ENCODE measurements around the gene RUBCN. TPM values are rescaled to one million over a fixed set of nuclear protein-coding genes. Genes with fewer than 3 reads are reported as not detected.

The RUBCN gene
- total and polyA plus RNA-seq, 9 donors, result 9.5 to 36.2 (median 27.4) TPM

DNA sequence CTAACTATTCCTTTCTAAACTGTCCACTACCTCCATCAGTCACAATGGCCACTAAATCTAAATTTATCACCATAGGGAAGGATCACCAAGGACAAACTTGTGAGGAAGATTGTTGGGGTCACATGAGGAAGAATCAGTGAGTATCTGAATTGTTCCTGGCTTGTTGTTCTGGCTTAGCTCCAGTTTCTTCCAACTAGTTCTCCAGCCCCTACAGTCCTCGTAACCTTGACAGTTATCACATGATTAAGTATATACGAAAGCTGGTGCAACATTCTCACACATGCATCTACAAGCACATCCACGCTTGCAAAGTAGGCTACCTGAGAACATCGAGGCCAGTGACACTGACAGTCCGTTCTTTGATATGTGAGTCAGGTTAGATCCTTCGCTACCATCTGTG is 46.0 kb downstream of the RUBCN start:
- Histone ChIP-seq H3K36me3 (no peaks in the 10 kb centered on the region), H3K4me3 (no peak overlapping the region), H3K4me1 (ENCODE audit: insufficient read depth) (no peaks in the 10 kb centered on the region), H3K27me3 (no peaks in the 10 kb centered on the region), H3K9me3 (no peaks in the 10 kb centered on the region), H3K27ac (no peak overlapping the region)
- 70 to 76% (median 75%) methylated on average over 6 of the region's 6 CpGs for WGBS, 3 donors
- no peak for DNase-seq
- TF ChIP-seq, protein P1, sequence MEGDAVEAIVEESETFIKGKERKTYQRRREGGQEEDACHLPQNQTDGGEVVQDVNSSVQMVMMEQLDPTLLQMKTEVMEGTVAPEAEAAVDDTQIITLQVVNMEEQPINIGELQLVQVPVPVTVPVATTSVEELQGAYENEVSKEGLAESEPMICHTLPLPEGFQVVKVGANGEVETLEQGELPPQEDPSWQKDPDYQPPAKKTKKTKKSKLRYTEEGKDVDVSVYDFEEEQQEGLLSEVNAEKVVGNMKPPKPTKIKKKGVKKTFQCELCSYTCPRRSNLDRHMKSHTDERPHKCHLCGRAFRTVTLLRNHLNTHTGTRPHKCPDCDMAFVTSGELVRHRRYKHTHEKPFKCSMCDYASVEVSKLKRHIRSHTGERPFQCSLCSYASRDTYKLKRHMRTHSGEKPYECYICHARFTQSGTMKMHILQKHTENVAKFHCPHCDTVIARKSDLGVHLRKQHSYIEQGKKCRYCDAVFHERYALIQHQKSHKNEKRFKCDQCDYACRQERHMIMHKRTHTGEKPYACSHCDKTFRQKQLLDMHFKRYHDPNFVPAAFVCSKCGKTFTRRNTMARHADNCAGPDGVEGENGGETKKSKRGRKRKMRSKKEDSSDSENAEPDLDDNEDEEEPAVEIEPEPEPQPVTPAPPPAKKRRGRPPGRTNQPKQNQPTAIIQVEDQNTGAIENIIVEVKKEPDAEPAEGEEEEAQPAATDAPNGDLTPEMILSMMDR (IDR thresholded peaks at IDR 0.05), result no peak
- no peak for TF ChIP-seq POLR2A (IDR thresholded peaks at IDR 0.05)
- no peak for TF ChIP-seq EP300 (IDR thresholded peaks at IDR 0.05)
- intact Hi-C loops (cut with DNase I), result no loop called here

DNA sequence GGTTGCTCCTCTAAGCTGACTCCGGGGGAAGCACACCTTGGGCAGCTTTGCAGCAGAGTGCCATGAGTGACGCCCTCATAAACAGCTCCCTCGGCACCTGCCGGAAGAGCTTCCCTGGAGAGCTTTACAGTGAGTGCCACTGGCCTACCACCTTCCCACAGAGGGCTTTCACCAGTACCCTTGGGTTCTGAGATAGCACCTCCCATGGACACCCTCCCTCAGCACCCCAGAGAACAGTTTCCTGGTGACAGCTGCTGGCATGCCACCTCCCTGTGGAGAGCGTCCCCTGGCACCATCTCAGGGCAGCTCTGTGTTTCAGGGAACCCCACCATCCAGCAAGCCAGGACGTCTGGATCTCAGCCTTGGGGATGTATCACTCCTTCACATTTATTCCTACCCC is 49.1 kb downstream of the RUBCN start:
- TF ChIP-seq EP300 (IDR thresholded peaks at IDR 0.05) (no peak), POLR2A (IDR thresholded peaks at IDR 0.05) (no peak)
- TF ChIP-seq, protein P1 (IDR thresholded peaks at IDR 0.05), result no peak
- Histone ChIP-seq H3K4me1 (ENCODE audit: insufficient read depth) (no peaks in the 10 kb centered on the region), H3K27me3 (no peaks in the 10 kb centered on the region), H3K27ac (no peak overlapping the region), H3K36me3 (no peaks in the 10 kb centered on the region), H3K9me3 (no peaks in the 10 kb centered on the region), H3K4me3 (no peak overlapping the region)
- intact Hi-C loops (cut with DNase I), result no loop called here
- WGBS, 3 donors, result 84 to 91% (median 88%) methylated on average over 6 of the region's 6 CpGs
- no peak for DNase-seq

DNA sequence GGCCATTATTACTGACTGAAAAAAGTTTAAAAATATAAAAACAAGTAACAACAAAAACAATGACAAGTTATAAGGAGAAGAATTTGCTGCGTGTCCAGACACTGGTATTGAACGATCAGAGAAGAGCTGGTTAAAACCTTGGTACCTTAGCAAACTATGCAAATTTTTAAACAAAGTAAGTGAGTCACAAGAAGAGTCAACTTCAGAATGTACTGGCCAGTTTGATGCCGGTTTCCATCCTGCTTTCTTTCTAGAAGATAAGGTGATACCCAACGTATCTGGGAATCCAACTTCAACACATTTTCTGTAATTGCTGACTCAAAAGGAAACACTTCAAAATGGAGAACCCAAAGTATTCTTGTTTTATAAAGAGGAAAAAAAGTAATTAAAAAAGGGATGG is 49.8 kb downstream of the RUBCN start:
- no peak for DNase-seq
- H3K4me1 ChIP-seq (ENCODE audit: insufficient read depth), result no peaks in the 10 kb centered on the region
- TF ChIP-seq POLR2A (IDR thresholded peaks at IDR 0.05) (no peak), EP300 (IDR thresholded peaks at IDR 0.05) (no peak)
- TF ChIP-seq, protein P1 (IDR thresholded peaks at IDR 0.05), result no peak
- 63 to 68% (median 68%) methylated on average over 4 of the region's 4 CpGs for WGBS, 3 donors
- no peak overlapping the region for H3K4me3 ChIP-seq
- no peak overlapping the region for H3K27ac ChIP-seq
- H3K9me3 ChIP-seq, result no peaks in the 10 kb centered on the region
- intact Hi-C loops (cut with DNase I), result no loop called here
- no peaks in the 10 kb centered on the region for H3K36me3 ChIP-seq
- no peaks in the 10 kb centered on the region for H3K27me3 ChIP-seq

DNA sequence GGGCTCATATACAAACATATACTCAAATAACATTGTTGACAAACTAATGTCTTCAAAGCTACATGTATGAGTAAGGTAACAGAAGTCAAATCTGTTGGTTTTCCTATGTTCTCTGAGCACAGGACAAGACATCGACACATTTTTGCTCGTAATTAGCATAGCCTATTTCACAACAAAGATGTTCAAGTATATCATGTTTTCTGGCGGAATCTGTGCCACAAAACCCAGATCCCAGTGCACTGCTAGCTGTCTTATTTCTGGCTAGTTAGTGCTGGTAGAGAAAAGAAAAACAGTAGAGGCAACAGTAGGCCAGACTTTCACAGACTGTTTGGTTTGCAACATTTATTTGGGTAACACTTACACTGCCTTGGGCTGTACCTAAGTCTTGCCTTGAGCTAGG is 51.2 kb downstream of the RUBCN start:
- Histone ChIP-seq H3K4me1 (ENCODE audit: insufficient read depth) (no peaks in the 10 kb centered on the region), H3K27ac (no peak overlapping the region), H3K9me3 (no peaks in the 10 kb centered on the region), H3K4me3 (no peak overlapping the region), H3K36me3 (no peaks in the 10 kb centered on the region), H3K27me3 (no peaks in the 10 kb centered on the region)
- TF ChIP-seq POLR2A (IDR thresholded peaks at IDR 0.05) (no peak), EP300 (IDR thresholded peaks at IDR 0.05) (no peak)
- TF ChIP-seq, protein P1 (IDR thresholded peaks at IDR 0.05), result no peak
- no peak for DNase-seq
- intact Hi-C loops (cut with DNase I), result no loop called here
- 90 to 95% (median 93%) methylated on average over 3 of the region's 3 CpGs for WGBS, 3 donors

DNA sequence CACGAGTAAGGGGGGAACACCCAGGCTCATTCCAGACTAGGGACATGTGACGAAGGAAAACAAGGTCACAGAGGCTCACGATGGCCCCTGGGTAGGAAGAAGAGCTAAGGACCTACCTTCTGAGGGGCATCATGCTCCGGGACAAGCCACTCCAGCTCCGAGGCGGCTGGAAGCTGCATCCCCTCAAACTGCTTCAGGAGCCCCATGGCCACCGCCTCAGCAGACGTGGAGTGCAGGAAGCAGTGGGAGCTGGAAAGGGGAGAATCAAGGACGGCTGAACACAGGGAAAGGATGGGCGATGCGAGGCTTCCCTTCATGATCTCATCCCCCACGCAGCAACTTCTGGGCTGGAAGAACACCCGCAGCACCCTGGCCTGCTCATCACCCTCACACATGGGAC is 53.5 kb downstream of the RUBCN start:
- no peak overlapping the region for H3K27ac ChIP-seq
- H3K4me3 ChIP-seq, result no peak overlapping the region
- no peaks in the 10 kb centered on the region for H3K9me3 ChIP-seq
- no peak for TF ChIP-seq EP300 (IDR thresholded peaks at IDR 0.05)
- no peak for TF ChIP-seq POLR2A (IDR thresholded peaks at IDR 0.05)
- TF ChIP-seq, protein P1 (IDR thresholded peaks at IDR 0.05), result no peak
- intact Hi-C loops (cut with DNase I), result no loop called here
- WGBS, 3 donors, result 85 to 90% (median 88%) methylated on average over 13 of the region's 13 CpGs
- H3K27me3 ChIP-seq, result no peaks in the 10 kb centered on the region
- no peak for DNase-seq
- no peaks in the 10 kb centered on the region for H3K36me3 ChIP-seq
- no peaks in the 10 kb centered on the region for H3K4me1 ChIP-seq (ENCODE audit: insufficient read depth)
